Measurements from ENCODE around the gene ELAVL3.

GRCh38 chr19:11448923-11449554, 31.8 kb downstream of the ELAVL3 start:
- TF ChIP-seq EZH2 (IDR thresholded peaks at IDR 0.05; ENCODE audit: low read length, missing control alignments) (no peak), CTCF (conservative IDR thresholded peaks at IDR 0.05 in 1 of 2, IDR thresholded peaks at IDR 0.05 in 1 of 2; ENCODE audit: low read depth in 1 of 2, low read length in 2 of 2) (no peak)
